OCI-LY7 (cell line): ENCODE data around the gene FA2H.

Experiments
- CTCF ChIP-seq: fragments of 200-600 bp; sonication (generic); conservative IDR thresholded peaks from 2 replicates; pipeline ENCODE4 v1.5.1; 2014; ENCODE audit warnings: mild to moderate bottlenecking, antibody characterized with exemption, low read length, moderate library complexity, mixed read lengths
- EZH2phosphoT487 ChIP-seq: fragments of 200-600 bp; sonication (generic); IDR thresholded peaks from 2 replicates; pipeline ENCODE4 v1.6.1; 2018; ENCODE audit warnings: low read depth, borderline replicate concordance, mild to moderate bottlenecking, mixed run types, antibody characterized with exemption, low read length, moderate library complexity, mixed read lengths

DNA sequence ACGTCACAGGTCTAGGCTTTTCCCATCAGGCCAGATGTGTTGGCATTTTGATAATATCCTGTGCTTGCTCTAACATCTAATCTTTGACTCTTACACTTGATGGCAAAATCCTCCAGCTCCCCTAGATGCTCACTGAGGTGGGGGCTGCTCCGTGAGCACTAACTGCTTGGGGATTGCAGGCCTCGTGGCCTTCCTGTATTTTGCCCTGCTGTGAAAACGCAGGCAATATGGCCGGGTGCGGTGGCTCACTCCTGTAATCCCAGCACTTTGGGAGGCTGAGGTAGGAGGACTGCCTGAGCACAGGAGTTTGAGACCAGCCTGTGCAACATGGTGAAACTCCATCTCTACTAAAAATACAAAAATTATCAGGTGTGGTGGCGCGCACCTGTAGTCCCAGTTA, 64.2 kb downstream of the FA2H start:
- no peak for TF ChIP-seq CTCF
- TF ChIP-seq EZH2phosphoT487 = no peak
